HCT116 (cell line): Measurements from ENCODE around the gene CYP21A2. TPM values are rescaled to one million over a fixed set of nuclear protein-coding genes. Genes with fewer than 3 reads are reported as not detected.

Experiments
- ATAC-seq: fragments of 200-7000 bp; cut with Tn5 transposase; 2 replicates; pipeline ENCODE4 v1.9.1; 2020; ENCODE audit warnings: mild to moderate bottlenecking, moderate library complexity
- BruUV-seq: library from RNA; stranded (reverse); fragments of 400-500 nt; replicated peaks from 2 replicates; lab custom pipeline; 2021; lab: Mats Ljungman, UMichigan
- CTCF ChIA-PET: fragments of 300-600 bp; sonication (Branson Sonifier 250); formaldehyde crosslinking; loops from one replicate; lab custom pipeline; 2021; ENCODE audit warnings: antibody characterized with exemption; lab: Charles Lee
- POLR2A ChIA-PET: fragments of 300-600, 350-600 bp; sonication (Branson Sonifier 250); formaldehyde crosslinking; loops from one replicate; lab custom pipeline; 2021; ENCODE audit warnings: antibody characterized with exemption; lab: Charles Lee
- RAD21 ChIA-PET, 2 experiments: fragments of 300-600 bp; sonication (Branson Sonifier 250); formaldehyde crosslinking; loops; one replicate each; lab custom pipeline; 2023; ENCODE audit warnings: low total read pairs in 2 of 2; ENCODE audit not compliant: uncharacterized antibody in 2 of 2, unreplicated experiment in 2 of 2, low non-redundant PET in 1 of 2; lab: Charles Lee
- DNase-seq: peaks from one replicate; pipeline ENCODE4 v3.0.0-alpha.2; 2010; ENCODE audit warnings: low read depth, low spot score
- H2AFZ ChIP-seq: fragments of 200-600 bp; shearing (Covaris generic), sonication (generic); 2 replicates; pipeline ENCODE4 v1.6.1; 2017; ENCODE audit warnings: low read depth, mixed run types, mixed read lengths, antibody characterized with exemption, low read length; ENCODE audit not compliant: poor library complexity, severe bottlenecking
- H3K27ac ChIP-seq: 2 replicates; pipeline ENCODE4 v1.5.1; 2012; ENCODE audit warnings: low read depth, low read length
- H3K27me3 ChIP-seq: fragments of 200-600 bp; sonication (generic); 2 replicates; pipeline ENCODE4 v1.6.1; 2016; ENCODE audit warnings: mixed run types, low read length, mixed read lengths; ENCODE audit not compliant: insufficient read depth
- H3K36me3 ChIP-seq, 2 experiments: fragments of 200-500 bp in 1 of 2; fragments of 200-600 bp in 1 of 2; sonication (Bioruptor generic) in 1 of 2; sonication (generic) in 1 of 2; 2 replicates each; pipeline versions ENCODE4 v1.5.1 to v1.6.1; 2014 to 2016; ENCODE audit warnings: low read length in 2 of 2, inconsistent platforms in 1 of 2, mixed read lengths in 1 of 2, mixed run types in 1 of 2; ENCODE audit not compliant: insufficient read depth in 2 of 2, control insufficient read depth in 1 of 2
- H3K4me1 ChIP-seq, 2 experiments: fragments of 200-600 bp in 1 of 2; sonication (generic) in 1 of 2; 2 replicates each; pipeline versions ENCODE4 v1.5.1 to v1.6.1; 2012 to 2017; ENCODE audit warnings: low read length in 2 of 2, inconsistent platforms in 1 of 2, mild to moderate bottlenecking in 1 of 2, mixed read lengths in 1 of 2, mixed run types in 1 of 2, moderate library complexity in 1 of 2; ENCODE audit not compliant: insufficient read depth in 2 of 2, control insufficient read depth in 1 of 2
- H3K4me2 ChIP-seq: fragments of 200-600 bp; sonication (generic); 2 replicates; pipeline ENCODE4 v1.6.1; 2017; ENCODE audit warnings: mixed run types, low read length, mixed read lengths
- H3K4me3 ChIP-seq, 2 experiments: fragments of 200-600 bp in 1 of 2; sonication (generic) in 1 of 2; replicated peaks in 1 of 2; 2 replicates each; pipeline ENCODE4 v1.5.1; 2011 to 2016; ENCODE audit warnings: low read length in 2 of 2, control low read depth in 1 of 2, low read depth in 1 of 2, mild to moderate bottlenecking in 1 of 2, mixed read lengths in 1 of 2, mixed run types in 1 of 2
- H3K79me2 ChIP-seq: fragments of 200-600 bp; sonication (generic); 2 replicates; pipeline ENCODE4 v1.6.1; 2017; ENCODE audit warnings: mild to moderate bottlenecking, mixed run types, low read length, moderate library complexity, mixed read lengths; ENCODE audit not compliant: insufficient read depth
- H3K9ac ChIP-seq: fragments of 200-600 bp; sonication (generic); 2 replicates; pipeline ENCODE4 v1.6.1; 2016; ENCODE audit warnings: low read length, mixed read lengths
- H3K9me2 ChIP-seq: fragments of 200-600 bp; sonication (generic), shearing (Covaris generic); 2 replicates; pipeline ENCODE4 v1.6.1; 2017; ENCODE audit warnings: mixed run types, mild to moderate bottlenecking, moderate library complexity; ENCODE audit not compliant: insufficient read depth
- H3K9me3 ChIP-seq, 2 experiments: fragments of 200-500 bp in 1 of 2; fragments of 200-600 bp in 1 of 2; sonication (Bioruptor generic) in 1 of 2; sonication (generic) in 1 of 2; 2 replicates each; pipeline ENCODE4 v1.6.1; 2014 to 2017; ENCODE audit warnings: low read length in 2 of 2, mixed read lengths in 2 of 2, inconsistent platforms in 1 of 2, low read depth in 1 of 2, mild to moderate bottlenecking in 1 of 2, mixed run types in 1 of 2, moderate library complexity in 1 of 2; ENCODE audit not compliant: control insufficient read depth in 1 of 2, insufficient read depth in 1 of 2
- H4K20me1 ChIP-seq: fragments of 200-600 bp; sonication (generic), shearing (Covaris generic); 2 replicates; pipeline ENCODE4 v1.6.1; 2017; ENCODE audit warnings: mixed run types, mild to moderate bottlenecking, moderate library complexity; ENCODE audit not compliant: insufficient read depth
- ATF3 ChIP-seq: IDR thresholded peaks from 2 replicates; pipeline ENCODE4 v1.6.1; 2012
- CBX3 ChIP-seq: IDR thresholded peaks from 2 replicates; pipeline ENCODE4 v1.6.1; 2012; ENCODE audit warnings: low read depth
- CTCF ChIP-seq, 3 experiments: fragments of 200-600 bp in 1 of 3; sonication (generic) in 1 of 3; IDR thresholded peaks in 2 of 3; conservative IDR thresholded peaks in 1 of 3; 2 replicates each; pipeline ENCODE4 v1.5.1; 2012 to 2017; ENCODE audit warnings: low read depth in 2 of 3, low read length in 2 of 3, antibody characterized with exemption in 1 of 3, borderline replicate concordance in 1 of 3, control low read depth in 1 of 3, mild to moderate bottlenecking in 1 of 3, mixed read lengths in 1 of 3, mixed run types in 1 of 3, moderate library complexity in 1 of 3; ENCODE audit not compliant: insufficient read depth in 1 of 3
- EGR1 ChIP-seq: IDR thresholded peaks from 2 replicates; pipeline ENCODE4 v1.6.1; 2012; ENCODE audit warnings: low read depth
- ELF1 ChIP-seq: IDR thresholded peaks from 2 replicates; pipeline ENCODE4 v1.6.1; 2012; ENCODE audit warnings: low read depth, borderline replicate concordance
- EZH2 ChIP-seq: fragments of 200-600 bp; sonication (generic); IDR thresholded peaks from 2 replicates; pipeline ENCODE4 v1.6.1; 2017; ENCODE audit warnings: antibody characterized with exemption, mixed run types
- FOSL1 ChIP-seq: IDR thresholded peaks from 2 replicates; pipeline ENCODE4 v1.6.1; 2012; ENCODE audit warnings: low read depth
- JUND ChIP-seq: IDR thresholded peaks from 2 replicates; pipeline ENCODE4 v1.6.1; 2012
- POLR2A ChIP-seq: IDR thresholded peaks from 2 replicates; pipeline ENCODE4 v1.7.0; 2011; ENCODE audit warnings: borderline replicate concordance; ENCODE audit not compliant: insufficient read depth, insufficient read length; ENCODE audit errors: extremely low read depth
- POLR2AphosphoS5 ChIP-seq: IDR thresholded peaks from 2 replicates; pipeline ENCODE4 v1.6.1; 2011; ENCODE audit warnings: mild to moderate bottlenecking, low read depth, low read length, moderate library complexity
- RAD21 ChIP-seq: IDR thresholded peaks from 2 replicates; pipeline ENCODE4 v1.6.1; 2012; ENCODE audit warnings: low read depth, mild to moderate bottlenecking
- SIN3A ChIP-seq: IDR thresholded peaks from 2 replicates; pipeline ENCODE4 v1.6.1; 2012; ENCODE audit warnings: low read depth
- SP1 ChIP-seq: IDR thresholded peaks from 2 replicates; pipeline ENCODE4 v1.6.1; 2012; ENCODE audit warnings: low read depth
- ZFX ChIP-seq: fragments of 450-650 bp; IDR thresholded peaks from 2 replicates; pipeline ENCODE4 v1.6.1; 2017
- ZNF274 ChIP-seq: fragments of 200-500 bp; sonication (Bioruptor generic); IDR thresholded peaks from 2 replicates; pipeline ENCODE4 v1.6.1; 2014; ENCODE audit warnings: mild to moderate bottlenecking, low read depth, low read length, inconsistent platforms
- intact Hi-C: fragments of 100-400 bp; cut with micrococcal nuclease; formaldehyde crosslinking; loops from 2 replicates; pipeline ENCODE4 v1.10.0; 2022
- total RNA-seq: library from RNA; stranded (reverse); gene quantifications from one replicate; pipeline ENCODE4 v1.2.1, GENCODE V29; 2021; ENCODE audit not compliant: unreplicated experiment

CYP21A2 gene
- total RNA-seq, 1 experiment from 2014 or later: 1.4 TPM

GRCh38 chr6:32069878-32070515 is 31.8 kb downstream of the CYP21A2 start:
- no peaks in the 10 kb centered on the region for H3K36me3 ChIP-seq
- H3K4me3 ChIP-seq: no peak overlapping the region
- H4K20me1 ChIP-seq: no peaks in the 10 kb centered on the region
- H2AFZ ChIP-seq: no peak overlapping the region
- no peaks in the 10 kb centered on the region for H3K9me2 ChIP-seq
- ATAC-seq: no peak
- H3K9ac ChIP-seq: no peak overlapping the region
- ChIA-PET POLR2A (no interaction called here), RAD21 (no interaction called here)
- no peak for DNase-seq
- no peak overlapping the region for H3K27ac ChIP-seq
- no peaks in the 10 kb centered on the region for H3K27me3 ChIP-seq
- no peak overlapping the region for H3K4me2 ChIP-seq
- peaks cover 2 to 9% of the 10 kb centered on the region in 2 experiments; a peak in 2 of 4 replicates for H3K4me1 ChIP-seq
- no peak for TF ChIP-seq CTCF (IDR thresholded peaks at IDR 0.05 in 2 of 3, conservative IDR thresholded peaks at IDR 0.05 in 1 of 3; ENCODE audit: borderline replicate concordance in 1 of 3, insufficient read depth in 1 of 3, low read depth in 2 of 3, low read length in 2 of 3)
- no peak for TF ChIP-seq SP1
- TF ChIP-seq JUND: no peak
- TF ChIP-seq POLR2AphosphoS5: no peak
- no peak for TF ChIP-seq SIN3A
- TF ChIP-seq CBX3: no peak
- no peak for TF ChIP-seq ELF1
- TF ChIP-seq RAD21: no peak
- TF ChIP-seq FOSL1: no peak
- no peak for TF ChIP-seq ATF3
- no peak for TF ChIP-seq EZH2
- TF ChIP-seq POLR2A: no peak
- no peak for TF ChIP-seq ZFX
- no peak for TF ChIP-seq ZNF274
- TF ChIP-seq EGR1: no peak
- TF ChIP-seq, all 23 proteins: peak for 0
- CTCF ChIA-PET: no interaction called here
- no peaks in the 10 kb centered on the region for H3K9me3 ChIP-seq
- H3K79me2 ChIP-seq: no peaks in the 10 kb centered on the region
- intact Hi-C loops: no loop called here
- BruUV-seq: no TSS peak
